ENCODE data around the gene DENND1A.

DNA sequence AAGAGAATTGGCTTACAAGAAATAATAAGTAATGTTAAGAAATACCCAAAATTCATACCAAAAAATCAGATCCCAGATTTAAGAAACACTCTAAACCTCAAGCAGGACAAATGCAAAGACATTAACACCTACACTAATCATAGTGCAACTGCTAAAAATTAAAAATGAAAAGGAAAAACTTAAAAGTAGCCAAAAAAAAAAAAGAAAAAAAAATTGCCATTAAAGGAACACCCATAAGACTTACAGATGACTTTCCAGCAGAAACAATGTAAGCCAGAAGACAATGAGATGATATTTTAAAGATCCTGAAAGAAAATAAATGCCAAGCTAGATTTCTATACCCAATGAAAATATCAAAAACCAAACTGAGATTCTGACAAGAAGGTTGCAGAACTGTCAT is 101.5 kb downstream of the DENND1A start:
- TF ChIP-seq, protein P1, sequence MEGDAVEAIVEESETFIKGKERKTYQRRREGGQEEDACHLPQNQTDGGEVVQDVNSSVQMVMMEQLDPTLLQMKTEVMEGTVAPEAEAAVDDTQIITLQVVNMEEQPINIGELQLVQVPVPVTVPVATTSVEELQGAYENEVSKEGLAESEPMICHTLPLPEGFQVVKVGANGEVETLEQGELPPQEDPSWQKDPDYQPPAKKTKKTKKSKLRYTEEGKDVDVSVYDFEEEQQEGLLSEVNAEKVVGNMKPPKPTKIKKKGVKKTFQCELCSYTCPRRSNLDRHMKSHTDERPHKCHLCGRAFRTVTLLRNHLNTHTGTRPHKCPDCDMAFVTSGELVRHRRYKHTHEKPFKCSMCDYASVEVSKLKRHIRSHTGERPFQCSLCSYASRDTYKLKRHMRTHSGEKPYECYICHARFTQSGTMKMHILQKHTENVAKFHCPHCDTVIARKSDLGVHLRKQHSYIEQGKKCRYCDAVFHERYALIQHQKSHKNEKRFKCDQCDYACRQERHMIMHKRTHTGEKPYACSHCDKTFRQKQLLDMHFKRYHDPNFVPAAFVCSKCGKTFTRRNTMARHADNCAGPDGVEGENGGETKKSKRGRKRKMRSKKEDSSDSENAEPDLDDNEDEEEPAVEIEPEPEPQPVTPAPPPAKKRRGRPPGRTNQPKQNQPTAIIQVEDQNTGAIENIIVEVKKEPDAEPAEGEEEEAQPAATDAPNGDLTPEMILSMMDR (conservative IDR thresholded peaks at IDR 0.05; ENCODE audit: low read length): no peak
- TF ChIP-seq EZH2phosphoT487 (IDR thresholded peaks at IDR 0.05; ENCODE audit: borderline replicate concordance): no peak
